B cell (primary cell): Measurements from ENCODE around the gene PSME1. TPM values are rescaled to one million over a fixed set of nuclear protein-coding genes. Genes with fewer than 3 reads are reported as not detected.

ENCODE experiments used
- ATAC-seq: fragments of 200-7000 bp; cut with Tn5 transposase; one replicate; pipeline ENCODE4 v1.10.0; 2021; ENCODE audit warnings: low read depth, mild to moderate bottlenecking, moderate number of reproducible peaks, moderate library complexity
- CTCF ChIA-PET: fragments of 350-600 bp; sonication (Branson Sonifier 250); formaldehyde crosslinking; loops from one replicate; lab custom pipeline; 2021; ENCODE audit warnings: antibody characterized with exemption, inconsistent platforms; lab: Charles Lee
- POLR2A ChIA-PET: fragments of 350-600 bp; sonication (Branson Sonifier 250); formaldehyde crosslinking; loops from one replicate; lab custom pipeline; 2021; ENCODE audit warnings: antibody characterized with exemption; lab: Charles Lee
- DNase-seq: peaks from one replicate; pipeline ENCODE4 v3.0.0; 2013
- H2AFZ ChIP-seq: 2 replicates; pipeline ENCODE4 v1.6.1; 2012; ENCODE audit warnings: mild to moderate bottlenecking, low read depth, low read length; ENCODE audit not compliant: insufficient read depth, poor library complexity, severe bottlenecking
- H3K27ac ChIP-seq, 2 donors: 1 replicate in 1 of 2; 2 replicates in 1 of 2; pipeline ENCODE4 v1.5.1; 2012 to 2013; ENCODE audit warnings: low read length in 2 of 2, mild to moderate bottlenecking in 2 of 2, moderate library complexity in 1 of 2
- H3K27me3 ChIP-seq, 4 experiments: fragments of 200-600 bp in 1 of 4; sonication (generic) in 1 of 4; replicated peaks in 1 of 4; 1 replicate in 2 of 4; 2 replicates in 2 of 4; pipeline versions ENCODE4 v1.6.1 to v1.7.0; 2013 to 2016; ENCODE audit warnings: low read length in 3 of 4, mild to moderate bottlenecking in 2 of 4, mixed read lengths in 1 of 4, moderate library complexity in 1 of 4; ENCODE audit not compliant: insufficient read depth in 4 of 4, control insufficient read depth in 3 of 4; ENCODE audit errors: control extremely low read depth in 1 of 4
- H3K36me3 ChIP-seq, 2 experiments: replicated peaks in 1 of 2; 1 replicate in 1 of 2; 2 replicates in 1 of 2; pipeline versions ENCODE4 v1.6.1 to v1.7.1; 2013; ENCODE audit warnings: low read length in 1 of 2; ENCODE audit not compliant: insufficient read depth in 2 of 2, control insufficient read depth in 1 of 2; ENCODE audit errors: control extremely low read depth in 1 of 2, extremely low read depth in 1 of 2
- H3K4me1 ChIP-seq, 2 donors: fragments of 200-600 bp in 1 of 2; sonication (generic) in 1 of 2; 1 replicate in 1 of 2; 2 replicates in 1 of 2; pipeline versions ENCODE4 v1.5.1 to v1.6.1; 2013 to 2017; ENCODE audit warnings: low read length in 2 of 2; ENCODE audit not compliant: control insufficient read depth in 2 of 2, insufficient read depth in 2 of 2
- H3K4me2 ChIP-seq: replicated peaks from 2 replicates; pipeline ENCODE3; 2012; ENCODE audit warnings: mild to moderate bottlenecking, low read depth, low read length; ENCODE audit not compliant: poor library complexity, severe bottlenecking
- H3K4me3 ChIP-seq, 5 experiments: fragments of 200-600 bp in 1 of 5; sonication (generic) in 1 of 5; 1 replicate in 3 of 5; 2 replicates in 2 of 5; pipeline versions ENCODE4 v1.5.1 to v1.7.0; 2011 to 2016; ENCODE audit warnings: low read length in 4 of 5, mild to moderate bottlenecking in 4 of 5, low read depth in 2 of 5, control low read depth in 1 of 5, moderate library complexity in 1 of 5; ENCODE audit not compliant: insufficient read depth in 1 of 5; ENCODE audit errors: control extremely low read depth in 1 of 5, extremely low read depth in 1 of 5
- H3K79me2 ChIP-seq: fragments of 200-600 bp; sonication (generic); one replicate; pipeline ENCODE4 v1.6.0; 2016; ENCODE audit warnings: low read length; ENCODE audit not compliant: control insufficient read depth, insufficient read depth
- H3K9ac ChIP-seq: fragments of 200-600 bp; sonication (generic); 2 replicates; pipeline ENCODE4 v1.6.1; 2017; ENCODE audit warnings: mild to moderate bottlenecking, low read length, moderate library complexity
- H3K9me3 ChIP-seq, 3 donors: one replicate each; pipeline versions ENCODE4 v1.6.1 to v1.7.1; 2013; ENCODE audit warnings: low read length in 2 of 3; ENCODE audit not compliant: control insufficient read depth in 2 of 3, insufficient read depth in 1 of 3; ENCODE audit errors: control extremely low read depth in 1 of 3
- H4K20me1 ChIP-seq: 2 replicates; pipeline ENCODE4 v1.6.0; 2012; ENCODE audit warnings: mild to moderate bottlenecking, low read length; ENCODE audit not compliant: insufficient read depth, control insufficient read depth, poor library complexity, severe bottlenecking
- H3K27ac Mint-ChIP-seq: one replicate; pipeline ENCODE4 v1.8.0; 2021; ENCODE audit warnings: mixed read lengths
- H3K27me3 Mint-ChIP-seq: one replicate; pipeline ENCODE4 v1.8.0; 2021; ENCODE audit warnings: mixed read lengths
- H3K4me1 Mint-ChIP-seq: one replicate; pipeline ENCODE4 v1.8.0; 2021; ENCODE audit warnings: mixed read lengths
- H3K4me3 Mint-ChIP-seq: one replicate; pipeline ENCODE4 v1.8.0; 2021; ENCODE audit warnings: mixed read lengths
- H3K9me3 Mint-ChIP-seq: one replicate; pipeline ENCODE4 v1.8.0; 2022; ENCODE audit warnings: mixed read lengths; ENCODE audit not compliant: insufficient read depth
- EZH2 ChIP-seq: IDR thresholded peaks from 2 replicates; pipeline ENCODE4 v1.6.1; 2012; ENCODE audit warnings: borderline replicate concordance, low read depth, mild to moderate bottlenecking, moderate library complexity, low read length; ENCODE audit not compliant: insufficient read depth, poor library complexity, severe bottlenecking
- WGBS: methylation state at CpG from one replicate; pipeline ENCODE4 v1.1.5; 2013; ENCODE audit warnings: missing lambda C conversion rate; ENCODE audit not compliant: insufficient coverage; 5-methylcytosine and 5-hydroxymethylcytosine counted together
- intact Hi-C: fragments of 100-400 bp; cut with micrococcal nuclease; formaldehyde crosslinking; loops from one replicate; pipeline ENCODE4 v1.10.0; 2022
- polyA plus RNA-seq: library from polyadenylated mRNA; depleted of rRNA; stranded (reverse); fragments of >200 nt; gene quantifications from 2 replicates; pipeline ENCODE4 v1.2.3, GENCODE V29; 2012
- total RNA-seq, 2 donors: library from RNA; stranded (reverse); fragments of 120-200 nt in 1 of 2; gene quantifications; 1 replicate in 1 of 2; 2 replicates in 1 of 2; pipeline versions ENCODE4 v1.2.3 to v1.2.4, GENCODE V29; 2013 to 2022
- TF ChIP-seq, protein P1 (sequence below): fragments of 200-600 bp; IDR thresholded peaks from one replicate; pipeline ENCODE4 v1.8.0; 2022; ENCODE audit warnings: antibody characterized with exemption, mild to moderate bottlenecking

PSME1 gene
- total and polyA plus RNA-seq, 2 donors (not counting 1 experiment from before 2014, with no cell fraction given): 237 to 257 TPM

DNA sequence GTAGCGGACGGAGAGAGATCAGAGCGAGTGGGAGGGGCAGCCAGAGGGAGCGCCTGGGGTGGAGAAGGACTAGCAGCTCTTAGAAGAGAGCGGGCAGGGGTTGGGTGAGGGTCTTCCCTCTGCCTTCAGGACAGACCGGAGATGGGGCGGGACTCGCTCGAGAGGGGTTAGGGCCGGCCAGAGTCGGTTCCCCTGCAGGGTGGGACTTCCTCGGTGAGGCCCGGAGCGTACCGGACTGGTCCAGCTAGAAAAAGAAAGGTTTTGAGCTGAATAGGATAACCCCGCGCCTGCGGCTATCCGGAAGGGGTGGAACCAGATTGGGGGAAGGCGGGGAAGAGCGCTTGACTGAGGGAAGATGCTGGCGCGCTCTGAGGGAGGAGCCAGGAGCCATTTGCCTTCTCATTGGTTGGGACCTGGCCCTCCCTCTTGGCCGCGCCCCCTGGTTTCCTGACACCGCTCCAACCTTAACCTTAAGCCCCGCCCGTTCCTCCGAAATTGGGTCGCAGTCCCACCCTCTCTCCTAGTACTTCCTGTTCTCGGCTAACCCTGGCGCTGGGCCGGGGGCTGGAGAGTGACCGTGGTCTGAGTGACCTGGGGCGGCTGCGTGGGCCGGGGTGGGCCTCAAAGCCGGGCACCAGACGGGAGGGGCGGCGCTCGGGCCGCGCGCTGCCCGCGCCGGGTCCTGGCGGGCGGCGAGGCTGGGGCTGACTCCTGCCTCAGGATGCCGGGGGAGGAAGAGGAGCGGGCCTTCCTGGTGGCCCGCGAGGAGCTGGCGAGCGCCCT lies 11.2 kb downstream of the PSME1 start, which contains the start of gene RNF31:
Gene RNF31 (plus strand): TSS at position 521 of the 783 bp plus-strand sequence. CDS start 201 bp downstream, at position 722.
- ATAC-seq (peak; percentile 84), DNase-seq (peak; percentile 98)
- TF ChIP-seq EZH2: no peak
- TF ChIP-seq, protein P1, sequence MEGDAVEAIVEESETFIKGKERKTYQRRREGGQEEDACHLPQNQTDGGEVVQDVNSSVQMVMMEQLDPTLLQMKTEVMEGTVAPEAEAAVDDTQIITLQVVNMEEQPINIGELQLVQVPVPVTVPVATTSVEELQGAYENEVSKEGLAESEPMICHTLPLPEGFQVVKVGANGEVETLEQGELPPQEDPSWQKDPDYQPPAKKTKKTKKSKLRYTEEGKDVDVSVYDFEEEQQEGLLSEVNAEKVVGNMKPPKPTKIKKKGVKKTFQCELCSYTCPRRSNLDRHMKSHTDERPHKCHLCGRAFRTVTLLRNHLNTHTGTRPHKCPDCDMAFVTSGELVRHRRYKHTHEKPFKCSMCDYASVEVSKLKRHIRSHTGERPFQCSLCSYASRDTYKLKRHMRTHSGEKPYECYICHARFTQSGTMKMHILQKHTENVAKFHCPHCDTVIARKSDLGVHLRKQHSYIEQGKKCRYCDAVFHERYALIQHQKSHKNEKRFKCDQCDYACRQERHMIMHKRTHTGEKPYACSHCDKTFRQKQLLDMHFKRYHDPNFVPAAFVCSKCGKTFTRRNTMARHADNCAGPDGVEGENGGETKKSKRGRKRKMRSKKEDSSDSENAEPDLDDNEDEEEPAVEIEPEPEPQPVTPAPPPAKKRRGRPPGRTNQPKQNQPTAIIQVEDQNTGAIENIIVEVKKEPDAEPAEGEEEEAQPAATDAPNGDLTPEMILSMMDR: no peak
- Histone ChIP-seq H3K9ac (peak within 1 kb of the TSS; percentile 83), H3K27ac (peak within 1 kb of the TSS; percentile 77 to 90), H3K9me3 (no peaks in the 10 kb centered on the region), H2AFZ (peak within 1 kb of the TSS; percentile 83), H3K79me2 (peaks cover 85% of the 10 kb centered on the region), H3K4me2 (peak within 1 kb of the TSS; percentile 90), H3K4me3 (peak within 1 kb of the TSS; percentile 83 to 95 (median 94)), H3K4me1 (peaks cover 21 to 35% of the 10 kb centered on the region in 2 donors), H4K20me1 (peaks cover 45% of the 10 kb centered on the region), H3K27me3 (no peaks in the 10 kb centered on the region), H3K36me3 (peaks cover 2 to 58% of the 10 kb centered on the region in 2 experiments)
- Mint-ChIP-seq H3K27ac (peak within 1 kb of the TSS; percentile 95), H3K9me3 (no peaks in the 10 kb centered on the region), H3K4me1 (peaks cover 50% of the 10 kb centered on the region), H3K4me3 (peak within 1 kb of the TSS; percentile 95), H3K27me3 (no peaks in the 10 kb centered on the region)
- ChIA-PET CTCF (interaction anchor here (0.6 to 6.2 kb wide), 15 partner anchors 11 to 587 kb away, joined by 3 to 62 read pairs (median 5); partner anchors contain the start of genes DCAF11, IRF9, MDP1 and NRL), POLR2A (interaction anchor here (0.6 to 4.1 kb wide), 16 partner anchors 9 to 285 kb away, joined by 3 to 43 read pairs (median 4); partner anchors contain the start of genes CHMP4A, DCAF11, IRF9 and NRL)
- intact Hi-C loops: loop anchor here (1.0 to 10.0 kb wide), 13 partner anchors 11 to 1052 kb away; partner anchors contain the start of genes ACIN1, C14orf119, CHMP4A and DCAF11
- WGBS: under 1% methylated on average over 55 of the region's 57 CpGs
